ENCODE results near the gene SGMS1.

- TF ChIP-seq CTCF (IDR thresholded peaks at IDR 0.05; ENCODE audit: low read length): no peak
- TF ChIP-seq EZH2 (IDR thresholded peaks at IDR 0.05; ENCODE audit: borderline replicate concordance, low read length): no peak
Observed at GRCh38 chr10:50469288-50469687, 154.5 kb downstream of the SGMS1 start.

All from OCI-LY1 (cell line).